BLaER1 (cell line): Measurements from ENCODE around the gene APRT.
A peak's percentile ranks its signal among the peaks of the same experiment; 100 is the strongest.

ENCODE experiments used
- H3K27ac ChIP-seq: shearing (Covaris generic); formaldehyde crosslinking; 2 replicates; pipeline ENCODE4 v1.8.1; 2022
- H3K27me3 ChIP-seq: shearing (Covaris generic); formaldehyde crosslinking; 2 replicates; pipeline ENCODE4 v1.8.1; 2022
- H3K36me3 ChIP-seq: shearing (Covaris generic); formaldehyde crosslinking; 2 replicates; pipeline ENCODE4 v1.8.1; 2022
- H3K4me1 ChIP-seq: shearing (Covaris generic); formaldehyde crosslinking; 2 replicates; pipeline ENCODE4 v1.8.1; 2022
- H3K4me2 ChIP-seq: shearing (Covaris generic); formaldehyde crosslinking; 2 replicates; pipeline ENCODE4 v1.8.1; 2022
- H3K4me3 ChIP-seq: shearing (Covaris generic); formaldehyde crosslinking; 2 replicates; pipeline ENCODE4 v1.8.1; 2022
- H3K9ac ChIP-seq: shearing (Covaris generic); formaldehyde crosslinking; 2 replicates; pipeline ENCODE4 v1.8.1; 2022
- H3K9me3 ChIP-seq: shearing (Covaris generic); formaldehyde crosslinking; 2 replicates; pipeline ENCODE4 v1.8.1; 2022
- H4K20me1 ChIP-seq: shearing (Covaris generic); formaldehyde crosslinking; 2 replicates; pipeline ENCODE4 v1.8.1; 2022
- Cebpa-rat ChIP-seq: shearing (Covaris generic); IDR thresholded peaks from 2 replicates; pipeline ENCODE4 v1.8.1; 2022

The APRT gene

DNA sequence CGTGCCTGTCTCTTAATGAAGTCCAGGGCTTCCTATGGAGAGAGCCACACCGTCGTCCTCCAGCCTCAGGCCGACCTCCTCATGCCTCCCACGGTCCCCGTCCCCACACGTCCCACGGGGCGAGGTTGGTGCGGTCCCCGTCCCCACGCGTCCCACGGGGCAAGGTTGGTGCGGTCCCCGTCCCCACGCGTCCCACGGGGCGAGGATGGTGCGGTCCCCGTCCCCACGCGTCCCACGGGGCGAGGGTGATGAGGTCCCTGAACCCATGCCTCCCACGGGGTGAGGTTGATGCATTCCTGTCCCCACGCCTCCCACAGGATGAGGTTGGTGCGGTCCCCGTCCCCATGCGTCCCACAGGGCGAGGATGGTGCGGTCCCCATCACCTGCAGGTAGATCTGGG, 24.1 kb upstream of the APRT start:
- H3K9me3 ChIP-seq: no peaks in the 10 kb centered on the region
- peaks cover 64% of the 10 kb centered on the region for H4K20me1 ChIP-seq
- no peak for TF ChIP-seq Cebpa-rat
- H3K27ac ChIP-seq: no peak overlapping the region
- H3K4me3 ChIP-seq: no peak overlapping the region
- H3K4me2 ChIP-seq: peak overlapping the region; percentile 37
- H3K4me1 ChIP-seq: peaks cover 76% of the 10 kb centered on the region
- peaks cover 16% of the 10 kb centered on the region for H3K27me3 ChIP-seq
- no peak overlapping the region for H3K9ac ChIP-seq
- H3K36me3 ChIP-seq: peaks cover 28% of the 10 kb centered on the region

DNA sequence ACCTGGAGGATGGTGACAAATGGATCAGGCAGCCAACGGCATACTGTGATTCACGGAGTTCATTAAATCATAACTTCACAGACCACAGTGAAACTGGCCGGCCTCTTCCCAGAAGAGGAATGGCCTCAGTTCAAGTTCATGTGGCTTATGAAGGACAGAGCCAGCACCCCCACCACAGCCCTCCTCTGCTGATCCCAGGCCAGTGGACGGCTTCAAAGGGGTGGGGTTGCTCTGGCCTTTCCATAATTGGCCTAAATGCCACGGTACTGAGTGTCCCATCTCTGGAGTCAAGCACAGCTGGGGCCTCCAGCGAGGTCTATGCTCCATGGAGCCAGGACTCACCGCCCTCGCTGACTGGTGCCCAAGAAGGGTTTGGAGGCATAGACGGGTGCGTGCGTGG, 23.7 kb upstream of the APRT start:
- Histone ChIP-seq H4K20me1 (peaks cover 60% of the 10 kb centered on the region), H3K27me3 (peaks cover 16% of the 10 kb centered on the region), H3K4me2 (peak overlapping the region; percentile 37), H3K4me3 (no peak overlapping the region), H3K9me3 (no peaks in the 10 kb centered on the region), H3K9ac (no peak overlapping the region), H3K4me1 (peaks cover 72% of the 10 kb centered on the region), H3K36me3 (peaks cover 32% of the 10 kb centered on the region), H3K27ac (no peak overlapping the region)
- TF ChIP-seq Cebpa-rat: no peak

DNA sequence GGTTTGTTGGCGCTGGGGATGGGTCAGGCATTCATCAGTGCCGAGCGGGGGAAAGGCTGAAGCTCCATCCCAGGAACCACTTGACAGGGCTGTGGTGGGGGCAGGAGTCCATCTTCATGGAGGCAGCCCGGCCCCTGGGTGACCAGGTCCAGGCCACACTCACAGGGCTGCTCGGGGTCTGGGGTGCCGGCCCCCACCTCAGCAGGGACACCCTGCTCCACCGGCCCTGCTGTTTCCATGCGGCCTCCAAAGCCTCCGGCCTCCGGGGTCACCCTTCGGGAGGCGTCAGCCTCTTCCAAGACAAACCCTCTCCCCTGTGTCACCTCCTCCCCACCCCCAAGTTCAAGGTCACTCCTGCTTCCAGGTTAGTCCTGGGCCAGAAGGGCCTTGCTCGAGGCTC, 22.9 kb upstream of the APRT start:
- no peak overlapping the region for H3K27ac ChIP-seq

DNA sequence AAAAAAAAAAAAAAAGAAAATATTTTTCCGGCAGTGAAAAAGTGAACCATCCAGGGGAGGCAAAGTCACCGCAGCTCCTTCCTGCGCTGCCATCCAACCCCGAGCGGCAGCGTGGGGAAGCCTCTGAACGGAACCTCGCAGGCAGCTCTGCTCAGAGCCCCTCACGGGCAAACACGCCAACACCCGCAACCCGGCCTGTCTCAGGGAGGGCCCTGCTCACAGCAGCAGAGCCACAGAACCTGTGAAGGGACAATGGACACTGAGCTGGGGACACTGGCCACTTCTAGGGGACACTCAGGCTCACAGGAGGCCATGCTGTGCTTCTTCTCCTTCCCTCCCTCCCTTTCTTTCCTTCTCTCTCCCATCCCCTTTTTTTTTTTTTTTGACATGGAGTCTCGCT, 21.4 kb upstream of the APRT start:
- H3K4me2 ChIP-seq: peak overlapping the region; percentile 57
- no peak overlapping the region for H3K4me3 ChIP-seq
- H3K36me3 ChIP-seq: peaks cover 37% of the 10 kb centered on the region
- peaks cover 37% of the 10 kb centered on the region for H4K20me1 ChIP-seq
- H3K27ac ChIP-seq: no peak overlapping the region
- no peak for TF ChIP-seq Cebpa-rat
- H3K4me1 ChIP-seq: peaks cover 49% of the 10 kb centered on the region
- peaks cover 16% of the 10 kb centered on the region for H3K27me3 ChIP-seq
- no peak overlapping the region for H3K9ac ChIP-seq
- H3K9me3 ChIP-seq: no peaks in the 10 kb centered on the region

More for the DNA sequence above, 22.9 kb upstream of the APRT start:
- no peaks in the 10 kb centered on the region for H3K9me3 ChIP-seq
- H3K4me3 ChIP-seq: no peak overlapping the region
- H3K9ac ChIP-seq: no peak overlapping the region
- H3K4me2 ChIP-seq: no peak overlapping the region
- peaks cover 52% of the 10 kb centered on the region for H4K20me1 ChIP-seq
- H3K4me1 ChIP-seq: peaks cover 65% of the 10 kb centered on the region
- no peak for TF ChIP-seq Cebpa-rat
- peaks cover 35% of the 10 kb centered on the region for H3K36me3 ChIP-seq
- peaks cover 16% of the 10 kb centered on the region for H3K27me3 ChIP-seq

DNA sequence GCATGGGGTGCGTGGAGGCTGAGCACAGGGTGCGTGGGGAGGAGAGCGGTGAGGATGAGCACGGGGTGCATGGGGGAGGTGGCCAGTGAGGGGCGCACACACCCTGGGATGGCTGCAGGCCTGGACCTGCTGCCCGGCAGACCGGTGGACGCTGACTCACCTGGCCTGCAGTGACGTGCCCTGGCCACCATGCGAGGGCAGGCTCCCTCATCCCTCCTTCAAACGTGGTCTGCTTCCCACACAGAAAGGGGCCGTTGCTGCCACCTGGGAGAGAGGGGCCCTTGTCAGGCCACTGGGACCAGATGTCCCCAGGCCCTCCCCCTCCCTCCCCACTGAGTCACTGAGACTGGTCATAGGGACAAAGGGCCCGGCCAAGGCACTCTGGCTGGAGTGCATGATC, 20.1 kb upstream of the APRT start:
- H3K9me3 ChIP-seq: no peaks in the 10 kb centered on the region

DNA sequence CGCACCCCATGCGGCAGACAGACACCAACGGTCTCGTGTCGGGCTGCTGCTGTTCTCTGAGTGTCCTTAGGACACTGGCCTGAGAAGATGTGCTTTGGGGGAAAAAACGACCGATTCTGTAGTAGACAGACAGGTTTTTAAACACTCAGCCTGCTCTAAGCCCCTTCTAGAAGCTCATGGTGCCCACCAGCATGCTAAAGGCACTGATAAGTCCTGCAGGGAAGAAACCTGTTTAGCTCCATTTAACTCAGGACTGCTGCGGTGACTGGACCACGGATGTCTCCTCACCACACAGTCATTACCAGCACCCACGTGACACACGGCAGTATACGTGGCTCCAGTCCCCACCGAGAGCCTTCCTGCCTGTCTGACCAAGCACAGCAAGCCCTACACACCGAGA, 19.1 kb upstream of the APRT start:
- Histone ChIP-seq H3K9ac (no peak overlapping the region), H3K4me2 (no peak overlapping the region), H4K20me1 (peaks cover 14% of the 10 kb centered on the region), H3K36me3 (peaks cover 56% of the 10 kb centered on the region), H3K4me1 (peaks cover 30% of the 10 kb centered on the region), H3K27ac (no peak overlapping the region), H3K27me3 (peaks cover 11% of the 10 kb centered on the region), H3K4me3 (no peak overlapping the region), H3K9me3 (no peaks in the 10 kb centered on the region)
- TF ChIP-seq Cebpa-rat: no peak

More for the DNA sequence above, 20.1 kb upstream of the APRT start:
- Histone ChIP-seq H3K36me3 (peaks cover 49% of the 10 kb centered on the region), H4K20me1 (peaks cover 24% of the 10 kb centered on the region), H3K27me3 (peaks cover 16% of the 10 kb centered on the region), H3K4me3 (no peak overlapping the region), H3K27ac (no peak overlapping the region), H3K9ac (no peak overlapping the region), H3K4me1 (peaks cover 37% of the 10 kb centered on the region), H3K4me2 (no peak overlapping the region)
- no peak for TF ChIP-seq Cebpa-rat

DNA sequence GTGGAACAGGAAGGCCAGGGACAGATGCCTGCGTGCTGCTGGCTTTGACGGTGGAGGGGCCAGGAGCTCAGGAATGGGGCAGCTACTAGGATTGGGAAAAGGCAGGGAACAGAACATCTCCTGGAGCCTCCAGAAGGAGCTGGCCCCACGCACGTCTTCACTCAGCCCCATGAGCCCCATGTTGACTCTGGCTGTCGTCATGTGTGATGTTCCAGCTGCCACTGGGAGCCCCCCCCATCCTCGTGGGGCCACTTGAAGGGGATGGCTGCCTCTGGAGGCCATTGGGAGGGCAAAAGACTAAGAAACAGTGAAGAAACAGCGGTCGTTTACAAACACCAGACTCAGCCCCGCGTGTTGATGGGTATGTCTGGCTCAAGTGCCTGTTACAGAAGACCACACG, 18.5 kb upstream of the APRT start:
- Histone ChIP-seq H3K4me2 (no peak overlapping the region), H3K27me3 (peaks cover 6% of the 10 kb centered on the region), H3K4me3 (no peak overlapping the region), H4K20me1 (peaks cover 8% of the 10 kb centered on the region), H3K27ac (no peak overlapping the region), H3K9me3 (no peaks in the 10 kb centered on the region), H3K4me1 (peaks cover 24% of the 10 kb centered on the region), H3K9ac (no peak overlapping the region), H3K36me3 (peaks cover 56% of the 10 kb centered on the region)
- TF ChIP-seq Cebpa-rat: no peak

DNA sequence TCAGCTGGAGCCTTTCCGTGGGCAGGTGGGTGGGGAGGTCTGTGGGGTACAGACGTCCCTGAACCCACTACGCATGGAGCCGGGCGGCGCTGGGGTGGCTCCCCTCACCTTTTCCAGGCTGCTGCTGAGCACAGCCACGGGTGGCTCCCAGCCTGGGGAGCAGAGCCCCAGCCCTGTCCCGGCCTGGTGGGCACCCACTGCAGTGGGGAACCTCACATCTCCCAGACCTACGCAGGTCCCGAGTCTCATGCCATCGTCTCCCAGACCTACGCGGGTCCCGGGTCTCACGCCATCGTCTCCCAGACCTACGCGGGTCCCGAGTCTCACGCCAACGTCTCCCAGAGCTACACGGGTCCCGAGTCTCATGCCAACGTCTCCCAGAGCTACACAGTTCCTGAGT, 17.0 kb upstream of the APRT start:
- Histone ChIP-seq H3K9ac (no peak overlapping the region), H3K4me1 (peaks cover 17% of the 10 kb centered on the region), H3K9me3 (no peaks in the 10 kb centered on the region), H3K36me3 (peaks cover 60% of the 10 kb centered on the region), H3K4me2 (no peak overlapping the region), H3K27ac (no peak overlapping the region), H3K4me3 (no peak overlapping the region), H3K27me3 (no peaks in the 10 kb centered on the region), H4K20me1 (no peaks in the 10 kb centered on the region; the same call in 1 of the 2 replicates)
- no peak for TF ChIP-seq Cebpa-rat

DNA sequence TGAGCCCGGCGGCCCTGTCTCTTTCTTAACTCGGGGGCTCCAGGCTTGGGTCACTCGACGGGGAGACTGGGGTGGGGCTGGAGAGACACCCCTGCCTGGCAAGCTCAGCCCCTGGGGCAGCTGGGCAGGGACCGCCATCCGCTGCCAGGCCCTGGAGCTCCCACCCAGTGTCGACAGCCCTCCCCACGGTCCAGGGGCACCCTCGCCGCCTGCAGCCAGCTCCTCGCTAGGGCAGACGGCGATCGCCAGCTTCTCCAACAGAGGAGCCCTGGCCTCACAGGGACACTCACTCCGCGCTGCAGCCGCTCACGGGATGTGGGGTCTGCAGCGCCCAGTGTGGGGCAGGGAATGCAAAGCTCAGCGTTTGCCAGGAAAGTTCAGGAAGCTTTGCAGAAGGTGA, 16.0 kb upstream of the APRT start:
- H3K9me3 ChIP-seq: no peaks in the 10 kb centered on the region
- H3K4me3 ChIP-seq: no peak overlapping the region
- H3K36me3 ChIP-seq: peaks cover 70% of the 10 kb centered on the region
- no peaks in the 10 kb centered on the region for H3K27me3 ChIP-seq
- peaks cover 7% of the 10 kb centered on the region for H3K4me1 ChIP-seq
- no peak for TF ChIP-seq Cebpa-rat
- no peaks in the 10 kb centered on the region; the same call in 1 of the 2 replicates for H4K20me1 ChIP-seq
- H3K4me2 ChIP-seq: no peak overlapping the region
- H3K9ac ChIP-seq: no peak overlapping the region
- H3K27ac ChIP-seq: no peak overlapping the region

DNA sequence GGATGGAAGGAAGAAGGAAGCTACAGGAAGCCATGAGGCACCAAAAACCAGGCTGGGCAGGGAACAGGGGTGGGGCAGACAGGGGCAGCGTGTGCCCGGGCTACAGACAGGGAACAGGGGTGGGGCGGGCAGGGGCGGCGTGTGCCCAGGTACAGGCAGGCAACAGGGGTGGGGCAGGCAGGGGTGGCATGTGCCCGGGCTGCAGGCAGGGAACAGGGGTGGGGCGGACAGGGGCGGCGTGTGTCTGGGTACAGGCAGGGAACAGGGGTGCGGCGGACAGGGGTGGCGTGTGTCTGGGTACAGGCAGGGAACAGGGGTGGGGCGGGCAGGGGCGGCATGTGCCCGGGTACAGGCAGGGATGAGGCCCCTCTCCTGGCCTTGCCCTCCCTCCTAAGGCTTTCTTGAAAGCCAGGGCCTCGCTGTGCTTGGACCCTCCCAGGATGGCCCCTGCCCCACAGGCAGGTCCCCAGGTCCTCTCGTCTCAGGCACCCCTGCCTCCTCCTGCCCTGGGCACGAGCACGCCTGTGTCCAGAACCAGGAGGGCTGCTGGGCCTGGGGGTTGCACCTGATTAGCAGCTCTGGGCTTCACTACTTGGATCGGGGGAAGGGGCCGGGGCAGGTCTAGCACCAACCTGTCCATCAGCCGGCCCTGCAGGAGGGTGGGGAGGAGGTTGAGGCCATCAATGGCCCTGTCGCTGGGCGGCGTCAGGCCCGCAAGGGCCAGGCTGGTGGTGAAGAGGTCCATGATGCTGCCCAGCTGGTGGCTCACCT, 14.5 kb upstream of the APRT start:
- H3K4me1 ChIP-seq: peaks cover 8% of the 10 kb centered on the region
- no peak overlapping the region for H3K27ac ChIP-seq
- no peaks in the 10 kb centered on the region for H3K9me3 ChIP-seq
- H3K27me3 ChIP-seq: no peaks in the 10 kb centered on the region
- H4K20me1 ChIP-seq: peaks cover 6% of the 10 kb centered on the region
- H3K4me2 ChIP-seq: no peak overlapping the region
- no peak overlapping the region for H3K9ac ChIP-seq
- TF ChIP-seq Cebpa-rat: no peak
- H3K4me3 ChIP-seq: no peak overlapping the region
- peaks cover 85% of the 10 kb centered on the region for H3K36me3 ChIP-seq
